Stimulated activated CD4-positive, alpha-beta T cell treated with anti-CD3 and anti-CD28 coated beads, TNF-alpha, amount 100 ng/mL, for 4 hours (primary cell): Measurements from ENCODE around the gene HOXA11.

Experiments used
- DNase-seq, 3 experiments: peaks; one replicate each; pipeline ENCODE4 v3.0.0-alpha.2; 2020; ENCODE audit warnings: low read depth in 3 of 3

HOXA11 gene

DNA sequence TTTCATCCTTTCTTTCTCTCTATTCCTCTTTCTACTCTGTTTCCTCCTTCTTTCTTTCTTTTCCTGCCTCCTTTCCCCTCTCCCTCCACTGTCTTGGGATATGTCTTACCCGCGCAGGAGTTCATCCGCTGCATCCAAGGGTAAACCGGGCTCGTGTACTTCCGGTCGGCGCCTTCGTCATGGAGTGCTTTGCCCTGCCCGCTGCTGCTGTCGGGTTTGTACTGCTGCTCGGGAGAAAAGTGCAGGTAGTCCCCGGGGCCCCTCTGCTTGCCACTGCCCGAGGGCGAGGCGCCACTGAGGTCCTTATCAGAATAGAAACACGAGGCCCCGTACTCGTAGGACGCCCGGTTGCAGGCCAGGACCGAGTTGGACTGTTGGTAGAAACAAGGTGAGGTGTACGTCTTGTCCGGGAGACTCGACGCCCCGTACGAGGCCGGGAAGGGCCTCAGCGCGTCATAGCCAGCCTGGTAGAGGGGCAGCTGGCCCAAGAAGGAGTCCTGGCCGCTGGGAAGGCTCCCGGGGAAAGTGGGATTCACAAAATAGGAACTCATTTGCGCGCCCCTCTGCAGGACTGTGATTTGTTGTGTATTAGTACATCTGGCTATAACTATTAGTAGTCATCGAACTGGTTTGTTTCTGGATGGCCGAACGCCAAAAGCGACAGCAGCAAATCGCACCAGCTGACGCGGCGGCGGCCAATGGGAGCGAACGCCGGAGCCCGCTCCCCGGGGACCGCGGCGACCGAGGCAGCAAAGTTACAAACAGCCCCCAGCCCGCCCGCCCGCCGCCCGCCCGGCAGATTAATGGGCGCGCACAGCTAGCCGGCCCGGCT, 37.6 kb downstream of the HOXA11 start, which contains the start of gene HOXA6:
Gene HOXA6, minus strand, starts transcription at position 576 of the 832 bp plus-strand sequence. Its CDS starts 25 bp downstream, at position 551.
- no peak for DNase-seq

- DNase-seq, result no peak
Observed at GRCh38 chr7:27146491-27147198, 38.4 kb downstream of the HOXA11 start.

DNA sequence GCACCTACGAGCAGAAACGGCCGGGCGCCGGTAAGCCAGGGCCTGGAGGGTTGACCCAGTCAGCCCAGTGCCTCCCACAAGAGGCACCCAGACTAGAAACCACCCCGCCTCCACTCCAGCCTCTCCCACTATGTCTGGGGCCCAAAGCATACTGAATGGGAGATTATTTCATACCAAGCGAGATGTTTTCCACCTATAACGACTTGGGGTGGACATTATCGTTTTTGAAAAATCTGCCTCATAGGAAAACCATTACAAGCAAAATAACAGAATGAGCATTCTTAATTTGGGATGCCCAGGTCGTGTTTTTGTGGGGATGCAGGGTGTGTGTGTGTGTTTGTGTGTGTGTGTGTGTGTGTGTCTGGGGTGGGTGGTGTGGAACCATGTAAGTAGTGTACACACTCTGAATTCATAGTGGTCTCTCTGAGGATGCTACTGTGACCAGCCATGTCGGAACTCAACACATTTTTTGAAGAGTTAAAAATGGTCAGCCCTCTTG, 39.1 kb downstream of the HOXA11 start:
- no peak for DNase-seq

DNA sequence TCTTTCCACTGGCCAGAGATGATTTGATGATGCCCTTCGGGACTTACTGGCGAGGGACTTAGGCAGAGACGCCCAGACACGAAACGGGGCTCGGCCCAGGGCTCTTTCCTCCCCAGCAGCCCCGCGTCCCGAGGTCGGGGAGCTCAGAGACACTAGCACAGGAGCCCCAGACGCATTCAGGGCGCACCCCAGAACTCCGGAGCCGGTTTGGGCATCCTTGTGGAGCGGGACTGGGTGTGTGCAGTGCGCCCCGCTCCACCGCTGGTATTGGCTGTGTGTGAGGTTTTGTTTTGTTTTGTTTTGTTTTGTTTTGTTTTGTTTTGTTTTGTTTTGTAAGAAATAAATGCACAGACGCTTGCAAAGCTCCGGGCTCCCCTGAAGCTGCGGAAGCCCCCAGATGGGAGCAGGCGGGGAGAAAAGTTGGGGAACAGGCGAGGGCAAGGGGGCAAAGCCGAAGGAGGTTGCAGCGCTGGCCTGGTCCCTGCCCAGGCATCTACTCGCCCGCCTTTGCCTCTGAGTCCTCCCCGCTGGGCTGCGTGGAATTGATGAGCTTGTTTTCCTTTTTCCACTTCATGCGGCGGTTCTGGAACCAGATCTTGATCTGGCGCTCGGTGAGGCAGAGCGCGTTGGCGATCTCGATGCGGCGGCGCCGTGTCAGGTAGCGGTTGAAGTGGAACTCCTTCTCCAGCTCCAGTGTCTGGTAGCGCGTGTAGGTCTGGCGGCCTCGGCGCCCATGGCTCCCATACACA, 39.7 kb downstream of the HOXA11 start:
- DNase-seq, result no peak

- DNase-seq, result no peak
Observed at GRCh38 chr7:27144781-27145164, 40.3 kb downstream of the HOXA11 start.

- no peak for DNase-seq
Observed at GRCh38 chr7:27143950-27144780, 40.9 kb downstream of the HOXA11 start.

- no peak for DNase-seq
Observed at GRCh38 chr7:27143023-27143949, 41.7 kb downstream of the HOXA11 start, which contains the start of gene HOXA5. TSS of gene HOXA5 (minus strand) at chr7:27143681. CDS start at chr7:27143607, 74 bp downstream.

- DNase-seq, result no peak
Observed at GRCh38 chr7:27142580-27143022, 42.4 kb downstream of the HOXA11 start.

- DNase-seq, result no peak
Observed at GRCh38 chr7:27141923-27142579, 43.0 kb downstream of the HOXA11 start.

- no peak for DNase-seq
Observed at GRCh38 chr7:27141137-27141922, 43.7 kb downstream of the HOXA11 start.

- DNase-seq, result no peak
Observed at GRCh38 chr7:27140126-27140857, 44.7 kb downstream of the HOXA11 start.

DNA sequence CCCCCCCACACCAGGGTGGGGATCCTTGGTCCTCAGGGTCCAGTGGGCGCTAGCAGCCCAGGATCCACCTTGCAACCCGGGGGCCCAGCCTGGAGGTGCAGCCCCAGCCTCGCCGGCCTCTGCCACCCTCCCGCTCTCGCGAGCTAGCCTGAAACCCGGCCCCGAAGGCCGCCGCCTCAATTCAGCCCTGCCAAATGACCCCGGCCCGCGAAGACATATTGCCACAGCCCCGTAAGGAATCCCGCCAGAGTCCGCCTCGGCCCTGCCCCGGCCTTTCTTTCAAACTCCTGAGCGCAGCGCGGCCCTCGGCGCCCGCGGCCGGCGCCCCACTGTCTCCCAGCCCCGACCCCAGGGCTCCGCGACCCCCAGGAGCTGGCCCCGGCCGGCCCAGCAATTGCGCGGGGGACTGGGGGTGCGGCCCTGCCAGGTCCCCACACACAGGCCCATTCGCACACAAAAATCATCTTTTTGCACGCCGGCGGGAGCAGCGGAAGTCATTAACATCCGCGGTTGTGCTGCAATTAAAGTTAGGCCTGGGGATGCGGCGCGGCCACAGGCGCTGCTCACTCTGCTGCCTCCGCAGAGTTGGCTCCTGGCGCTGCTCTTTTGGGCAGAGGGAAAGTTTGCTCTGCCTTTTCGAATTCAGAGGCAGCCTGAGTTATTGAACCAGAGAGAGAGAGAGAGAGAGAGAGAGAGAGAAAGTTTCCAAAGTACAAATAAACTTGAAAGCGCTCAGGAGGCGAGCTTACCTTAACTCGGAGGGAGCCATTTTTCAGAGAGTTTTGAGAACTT, 45.5 kb downstream of the HOXA11 start:
- no peak for DNase-seq

GRCh38 chr7:27138985-27139333, 46.1 kb downstream of the HOXA11 start:
- no peak for DNase-seq

DNA sequence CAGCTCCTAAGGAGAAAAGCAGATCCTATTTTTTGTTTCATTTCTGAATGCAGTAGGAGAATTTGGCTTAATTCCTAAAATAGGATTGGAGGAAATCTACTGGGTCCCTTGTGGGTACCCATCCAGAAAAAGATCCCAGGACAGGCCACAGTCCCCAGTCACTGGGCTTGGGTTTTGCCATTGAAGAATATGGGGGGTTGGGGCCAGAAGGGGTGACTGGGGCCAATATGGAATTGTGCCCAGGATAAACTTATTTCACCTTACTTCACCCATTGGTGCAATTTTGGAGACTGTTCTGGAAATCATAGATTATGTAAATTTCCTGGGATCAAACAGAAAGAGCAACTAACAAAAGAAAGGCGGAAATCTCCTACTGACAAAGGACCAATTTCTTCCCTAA, 46.6 kb downstream of the HOXA11 start:
- no peak for DNase-seq

DNA sequence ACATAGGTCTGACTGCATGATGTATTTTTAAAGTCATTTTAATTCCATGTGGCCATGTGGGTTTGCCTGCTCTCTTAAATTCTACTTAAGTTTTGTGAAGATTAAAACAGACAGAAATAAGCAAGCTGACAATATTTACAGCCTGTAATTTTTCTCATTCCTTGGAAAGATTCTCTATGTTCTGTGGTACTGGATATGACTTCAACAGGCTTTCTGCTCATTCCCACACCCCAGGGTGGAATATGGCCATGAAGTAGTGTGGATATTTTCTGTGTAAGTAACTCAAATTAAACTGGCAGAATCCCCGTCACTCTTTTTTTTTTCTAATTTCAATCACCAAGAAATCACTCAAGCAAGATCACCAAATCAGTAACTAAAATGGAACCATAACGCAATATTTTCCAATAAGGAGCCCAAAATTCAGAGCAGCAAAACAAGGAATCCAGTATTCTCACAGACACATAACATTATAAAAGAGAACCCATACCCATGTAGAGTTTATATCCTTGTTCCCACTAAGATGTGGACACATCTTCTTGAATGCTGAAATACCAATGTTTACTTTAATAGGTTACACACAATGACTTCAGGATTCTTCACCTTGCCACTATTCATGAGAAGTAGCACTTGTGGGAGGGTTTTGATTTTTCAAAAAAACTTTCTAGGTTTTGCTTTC, 47.3 kb downstream of the HOXA11 start:
- DNase-seq, result no peak

DNA sequence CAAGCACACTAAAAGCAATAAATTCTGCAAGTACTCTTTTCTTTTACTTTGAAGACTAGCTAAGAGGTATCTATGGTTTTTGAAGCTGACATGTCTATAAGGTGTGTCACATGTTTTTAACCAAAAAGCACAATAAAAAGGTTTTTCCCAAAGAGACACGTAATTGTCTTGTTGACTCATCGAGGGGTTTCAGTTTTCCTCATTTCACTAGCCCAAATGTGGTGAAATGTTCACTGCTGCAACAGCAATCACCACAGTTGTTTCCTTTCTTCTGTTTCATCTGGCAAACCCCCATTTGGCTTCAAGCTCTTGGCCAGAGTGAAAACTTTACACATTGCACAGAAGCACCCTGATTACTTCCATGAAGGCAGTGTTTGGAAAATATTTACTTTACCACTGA, 50.6 kb downstream of the HOXA11 start:
- DNase-seq, result no peak
